Measurements from ENCODE around the gene FAM83F.

Gene FAM83F

DNA sequence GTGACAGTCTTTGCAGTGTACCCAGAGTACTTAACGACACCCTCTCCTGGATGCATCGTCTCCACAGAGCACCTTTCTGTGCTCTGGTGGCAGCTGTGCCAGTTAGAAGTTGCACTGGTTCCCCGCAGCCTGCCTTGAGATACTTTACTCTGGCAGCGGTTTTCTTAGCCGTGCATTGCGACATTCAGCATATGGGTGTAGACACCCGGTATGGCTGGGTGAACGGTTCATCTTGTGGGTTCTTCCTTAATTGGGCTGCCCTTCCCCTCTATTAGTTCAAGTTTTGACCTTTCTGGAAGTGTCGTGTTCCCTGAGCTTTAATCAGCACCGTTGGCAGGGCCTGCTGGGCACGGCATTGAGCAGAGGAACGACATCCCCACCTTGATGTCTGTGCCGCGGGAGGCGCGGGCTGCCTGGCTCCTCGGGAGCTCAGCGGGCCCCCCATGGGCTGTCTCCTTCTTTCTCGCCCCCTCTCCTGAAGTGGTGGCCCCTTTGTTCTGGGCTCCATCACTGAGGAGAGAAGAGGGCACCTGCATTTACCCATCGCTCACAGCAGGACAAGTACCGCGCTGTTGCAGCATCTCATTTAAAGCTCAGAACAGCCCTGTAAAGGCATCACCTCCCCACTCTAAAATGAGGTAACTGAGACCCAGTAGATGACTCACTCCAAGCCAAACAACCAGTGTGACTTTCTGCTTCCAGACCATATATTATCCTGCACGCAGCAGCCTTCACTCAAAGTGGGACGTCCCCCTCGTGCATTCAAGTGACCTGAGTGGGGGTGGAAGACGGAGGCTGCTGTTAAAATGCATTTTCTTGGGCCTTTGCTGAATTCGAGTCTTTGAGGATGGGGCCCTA, 13.3 kb downstream of the FAM83F start:
- peaks cover 2% of the 10 kb centered on the region for H3K36me3 Mint-ChIP-seq
- ATAC-seq (ENCODE audit: low read depth) (no peak), DNase-seq (ENCODE audit: low spot score in 2 of 2) (no peak)
- H3K9me3 Mint-ChIP-seq = no peaks in the 10 kb centered on the region
- peaks cover 3% of the 10 kb centered on the region for H3K4me1 Mint-ChIP-seq
- H3K27me3 Mint-ChIP-seq = peaks cover 23% of the 10 kb centered on the region
- no peak overlapping the region for H3K4me3 Mint-ChIP-seq
- H3K27ac Mint-ChIP-seq = no peak overlapping the region

- no peak for ATAC-seq (ENCODE audit: low read depth)
- peaks cover 3% of the 10 kb centered on the region for H3K4me1 Mint-ChIP-seq
- peaks cover 23% of the 10 kb centered on the region for H3K27me3 Mint-ChIP-seq
- no peaks in the 10 kb centered on the region for H3K9me3 Mint-ChIP-seq
- peaks cover 2% of the 10 kb centered on the region for H3K36me3 Mint-ChIP-seq
- no peak overlapping the region for H3K4me3 Mint-ChIP-seq
- no peak overlapping the region for H3K27ac Mint-ChIP-seq
- DNase-seq (ENCODE audit: low spot score in 2 of 2) = no peak
Observed at GRCh38 chr22:40008726-40009291, 14.1 kb downstream of the FAM83F start.

DNA sequence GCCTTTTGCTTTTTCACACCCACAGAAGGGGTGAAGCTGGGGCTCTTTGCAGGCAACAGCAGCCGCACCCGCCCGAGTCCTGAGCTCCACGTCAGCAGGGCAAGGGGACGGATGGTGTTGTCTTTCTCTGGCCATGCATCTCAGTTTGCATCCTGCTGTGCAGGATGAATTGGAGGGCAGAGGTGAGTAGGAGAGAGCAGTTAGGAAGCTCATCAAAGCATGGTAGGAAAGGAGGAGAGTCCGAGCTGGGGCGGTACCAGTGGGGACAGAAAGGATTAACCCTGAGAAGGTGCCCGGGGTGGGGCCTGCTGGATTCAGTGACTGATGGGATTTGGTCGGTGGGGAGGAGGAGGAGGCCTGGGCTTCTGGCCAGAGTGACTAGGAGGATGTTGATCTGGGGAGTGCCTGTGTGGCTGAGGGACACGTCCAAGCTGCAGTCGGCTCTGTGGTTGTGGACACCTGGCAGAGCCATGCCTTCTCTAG, 14.6 kb downstream of the FAM83F start:
- Mint-ChIP-seq H3K27ac (no peak overlapping the region), H3K36me3 (peaks cover 2% of the 10 kb centered on the region), H3K9me3 (no peaks in the 10 kb centered on the region), H3K4me1 (peaks cover 3% of the 10 kb centered on the region), H3K27me3 (peaks cover 23% of the 10 kb centered on the region), H3K4me3 (no peak overlapping the region)
- ATAC-seq (ENCODE audit: low read depth) (no peak), DNase-seq (ENCODE audit: low spot score in 2 of 2) (no peak)

DNA sequence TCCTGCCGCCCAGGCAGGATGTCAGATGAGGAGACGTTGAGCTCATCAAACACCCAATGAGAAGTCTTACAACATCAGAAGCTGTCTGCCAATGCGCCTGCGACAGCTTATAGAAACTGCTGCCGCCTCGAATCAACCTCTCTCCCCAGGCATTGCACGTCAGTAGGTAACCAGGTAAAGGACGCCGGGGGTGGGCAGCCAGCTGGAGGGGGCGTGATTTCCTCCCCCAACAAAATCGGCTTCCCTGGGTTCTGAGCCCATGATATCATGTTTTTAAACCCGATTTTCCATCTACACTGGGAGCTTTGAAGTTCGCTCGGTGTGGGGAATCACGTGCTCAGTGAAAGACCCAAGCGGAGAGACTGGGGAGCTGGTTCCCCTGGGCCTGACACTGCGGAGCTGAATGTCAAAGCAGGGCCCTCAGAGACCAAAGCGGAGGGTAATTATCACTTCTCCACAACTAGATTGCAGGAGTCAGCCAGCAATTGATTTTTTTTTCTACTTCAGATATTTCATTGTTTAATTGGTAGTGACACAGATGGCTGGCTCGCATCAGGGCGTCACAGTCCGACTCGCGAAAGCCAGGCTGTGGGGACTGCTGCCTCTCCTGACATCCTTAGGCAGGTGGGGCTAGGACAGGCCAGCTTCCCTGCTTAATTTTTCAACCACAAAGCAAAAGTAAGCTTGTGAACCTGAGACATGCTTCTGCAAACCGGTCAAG, 15.4 kb downstream of the FAM83F start:
- DNase-seq (ENCODE audit: low spot score in 2 of 2) (no peak), ATAC-seq (ENCODE audit: low read depth) (no peak)
- peaks cover 3% of the 10 kb centered on the region for H3K4me1 Mint-ChIP-seq
- H3K4me3 Mint-ChIP-seq = no peak overlapping the region
- H3K27me3 Mint-ChIP-seq = peaks cover 21% of the 10 kb centered on the region
- H3K9me3 Mint-ChIP-seq = no peaks in the 10 kb centered on the region
- H3K27ac Mint-ChIP-seq = no peak overlapping the region
- peaks cover 2% of the 10 kb centered on the region for H3K36me3 Mint-ChIP-seq

GRCh38 chr22:40010746-40011145, 16.0 kb downstream of the FAM83F start:
- no peak overlapping the region for H3K27ac Mint-ChIP-seq
- no peak overlapping the region for H3K4me3 Mint-ChIP-seq
- H3K27me3 Mint-ChIP-seq = peaks cover 21% of the 10 kb centered on the region
- H3K9me3 Mint-ChIP-seq = no peaks in the 10 kb centered on the region
- H3K4me1 Mint-ChIP-seq = peaks cover 3% of the 10 kb centered on the region
- DNase-seq (ENCODE audit: low spot score in 2 of 2) (no peak), ATAC-seq (ENCODE audit: low read depth) (no peak)
- peaks cover 2% of the 10 kb centered on the region for H3K36me3 Mint-ChIP-seq

DNA sequence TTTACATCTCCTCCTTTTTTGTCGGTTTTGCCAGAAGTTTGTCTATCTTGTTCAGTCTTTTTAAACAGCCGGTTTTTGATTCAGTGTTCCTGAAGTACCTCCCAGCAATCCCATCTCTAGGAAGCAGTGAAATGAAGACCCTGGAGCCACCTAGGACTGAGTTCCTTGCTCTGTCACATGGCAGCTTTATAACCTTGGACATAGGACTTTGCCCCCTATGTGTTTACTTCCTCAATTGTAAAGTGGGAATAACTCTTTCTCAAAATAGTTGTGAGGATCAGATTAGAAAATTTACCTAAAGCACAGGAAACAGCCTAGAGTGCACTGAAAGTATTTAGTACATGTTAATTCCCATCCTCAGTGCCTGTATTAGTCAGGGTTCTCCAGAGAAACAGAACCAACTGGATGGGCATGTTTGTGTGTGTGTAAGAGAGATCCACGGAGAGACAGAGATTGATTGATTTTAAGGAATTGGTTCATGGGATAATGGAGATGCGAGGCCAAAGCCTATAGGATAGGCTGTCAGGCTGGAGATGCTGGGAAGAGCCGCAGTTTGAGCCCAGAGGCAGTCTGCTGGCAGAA, 20.0 kb downstream of the FAM83F start:
- no peak overlapping the region for H3K4me3 Mint-ChIP-seq
- no peaks in the 10 kb centered on the region for H3K36me3 Mint-ChIP-seq
- DNase-seq (ENCODE audit: low spot score in 2 of 2) (no peak), ATAC-seq (ENCODE audit: low read depth) (no peak)
- no peaks in the 10 kb centered on the region for H3K4me1 Mint-ChIP-seq
- H3K27me3 Mint-ChIP-seq = no peaks in the 10 kb centered on the region
- no peaks in the 10 kb centered on the region for H3K9me3 Mint-ChIP-seq
- no peak overlapping the region for H3K27ac Mint-ChIP-seq

- Mint-ChIP-seq H3K4me3 (no peak overlapping the region), H3K27ac (no peak overlapping the region), H3K9me3 (no peaks in the 10 kb centered on the region), H3K4me1 (no peaks in the 10 kb centered on the region), H3K36me3 (no peaks in the 10 kb centered on the region), H3K27me3 (peaks cover 2% of the 10 kb centered on the region)
- ATAC-seq (ENCODE audit: low read depth) (no peak), DNase-seq (ENCODE audit: low spot score in 2 of 2) (no peak)
Observed at GRCh38 chr22:40015358-40015976, 20.7 kb downstream of the FAM83F start.

DNA sequence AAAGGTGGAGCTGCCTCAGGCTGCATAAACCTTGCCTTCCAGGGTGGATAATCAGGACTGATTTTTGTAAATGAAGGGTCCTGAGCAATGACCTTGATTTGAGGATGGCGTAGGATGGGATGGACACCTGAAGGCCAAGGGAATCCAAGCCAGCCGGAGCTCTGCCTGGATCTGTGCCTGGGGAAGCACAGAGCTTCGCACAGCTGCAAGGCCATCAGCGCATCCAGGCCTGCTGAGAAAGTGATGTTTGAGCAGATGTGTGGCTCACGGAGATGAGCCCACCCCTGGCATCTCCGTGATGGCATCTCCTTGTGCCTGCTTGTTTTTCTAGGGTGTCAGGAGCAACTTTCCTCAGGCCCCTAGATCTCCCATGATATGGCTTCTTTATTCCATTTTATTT, 23.3 kb downstream of the FAM83F start:
- Mint-ChIP-seq H3K36me3 (no peaks in the 10 kb centered on the region), H3K4me3 (no peak overlapping the region), H3K9me3 (no peaks in the 10 kb centered on the region), H3K27me3 (peaks cover 3% of the 10 kb centered on the region), H3K4me1 (no peaks in the 10 kb centered on the region), H3K27ac (no peak overlapping the region)
- DNase-seq (ENCODE audit: low spot score in 2 of 2) (no peak), ATAC-seq (ENCODE audit: low read depth) (no peak)

DNA sequence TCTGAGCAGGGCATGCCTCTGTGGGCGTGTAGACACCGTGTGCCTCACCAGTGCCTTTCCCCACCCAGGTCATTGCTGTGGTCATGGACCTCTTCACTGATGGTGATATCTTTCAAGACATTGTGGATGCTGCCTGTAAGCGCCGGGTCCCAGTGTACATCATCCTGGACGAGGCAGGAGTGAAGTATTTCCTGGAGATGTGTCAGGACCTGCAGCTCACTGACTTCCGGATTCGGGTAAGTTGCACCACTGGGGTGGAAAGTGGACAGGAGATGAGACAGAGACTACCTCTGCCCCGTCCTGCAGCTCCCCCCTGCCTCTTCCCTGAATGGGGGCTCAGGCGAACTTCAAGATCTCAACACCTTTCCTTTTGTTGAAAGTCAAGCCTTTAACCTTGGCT, 24.3 kb downstream of the FAM83F start:
- H3K27me3 Mint-ChIP-seq = peaks cover 5% of the 10 kb centered on the region
- H3K4me1 Mint-ChIP-seq = no peaks in the 10 kb centered on the region
- no peak overlapping the region for H3K4me3 Mint-ChIP-seq
- no peak for DNase-seq (ENCODE audit: low spot score in 2 of 2)
- H3K36me3 Mint-ChIP-seq = no peaks in the 10 kb centered on the region
- H3K9me3 Mint-ChIP-seq = no peaks in the 10 kb centered on the region
- no peak for ATAC-seq (ENCODE audit: low read depth)
- no peak overlapping the region for H3K27ac Mint-ChIP-seq

- ATAC-seq (ENCODE audit: low read depth) (no peak), DNase-seq (ENCODE audit: low spot score in 2 of 2) (no peak)
- no peaks in the 10 kb centered on the region for H3K9me3 Mint-ChIP-seq
- H3K4me3 Mint-ChIP-seq = no peak overlapping the region
- H3K27me3 Mint-ChIP-seq = peaks cover 5% of the 10 kb centered on the region
- no peaks in the 10 kb centered on the region for H3K36me3 Mint-ChIP-seq
- H3K27ac Mint-ChIP-seq = no peak overlapping the region
- H3K4me1 Mint-ChIP-seq = peaks cover 5% of the 10 kb centered on the region
Observed at GRCh38 chr22:40020956-40021355, 26.2 kb downstream of the FAM83F start.

DNA sequence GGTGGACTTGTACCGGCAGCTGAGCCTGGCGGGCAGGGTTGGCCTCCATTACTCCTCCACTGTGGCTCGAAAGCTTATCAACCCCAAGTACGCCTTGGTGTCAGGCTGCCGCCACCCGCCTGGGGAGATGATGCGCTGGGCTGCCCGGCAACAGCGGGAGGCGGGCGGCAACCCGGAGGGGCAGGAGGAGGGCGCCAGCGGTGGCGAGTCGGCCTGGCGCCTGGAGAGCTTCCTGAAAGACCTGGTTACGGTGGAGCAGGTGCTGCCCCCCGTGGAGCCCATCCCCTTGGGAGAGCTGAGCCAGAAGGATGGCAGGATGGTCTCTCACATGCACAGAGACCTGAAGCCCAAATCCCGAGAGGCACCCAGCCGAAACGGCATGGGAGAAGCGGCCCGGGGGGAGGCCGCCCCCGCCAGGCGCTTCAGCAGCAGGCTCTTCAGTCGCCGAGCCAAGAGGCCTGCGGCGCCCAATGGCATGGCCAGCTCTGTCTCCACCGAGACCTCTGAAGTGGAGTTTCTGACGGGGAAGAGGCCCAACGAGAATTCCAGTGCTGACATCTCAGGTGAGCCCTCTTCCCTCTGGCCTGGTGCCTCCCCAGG, 26.7 kb downstream of the FAM83F start:
- Mint-ChIP-seq H3K4me3 (no peak overlapping the region), H3K27me3 (peaks cover 5% of the 10 kb centered on the region), H3K27ac (no peak overlapping the region), H3K9me3 (no peaks in the 10 kb centered on the region), H3K4me1 (peaks cover 5% of the 10 kb centered on the region), H3K36me3 (no peaks in the 10 kb centered on the region)
- DNase-seq (ENCODE audit: low spot score in 2 of 2) (no peak), ATAC-seq (ENCODE audit: low read depth) (no peak)

DNA sequence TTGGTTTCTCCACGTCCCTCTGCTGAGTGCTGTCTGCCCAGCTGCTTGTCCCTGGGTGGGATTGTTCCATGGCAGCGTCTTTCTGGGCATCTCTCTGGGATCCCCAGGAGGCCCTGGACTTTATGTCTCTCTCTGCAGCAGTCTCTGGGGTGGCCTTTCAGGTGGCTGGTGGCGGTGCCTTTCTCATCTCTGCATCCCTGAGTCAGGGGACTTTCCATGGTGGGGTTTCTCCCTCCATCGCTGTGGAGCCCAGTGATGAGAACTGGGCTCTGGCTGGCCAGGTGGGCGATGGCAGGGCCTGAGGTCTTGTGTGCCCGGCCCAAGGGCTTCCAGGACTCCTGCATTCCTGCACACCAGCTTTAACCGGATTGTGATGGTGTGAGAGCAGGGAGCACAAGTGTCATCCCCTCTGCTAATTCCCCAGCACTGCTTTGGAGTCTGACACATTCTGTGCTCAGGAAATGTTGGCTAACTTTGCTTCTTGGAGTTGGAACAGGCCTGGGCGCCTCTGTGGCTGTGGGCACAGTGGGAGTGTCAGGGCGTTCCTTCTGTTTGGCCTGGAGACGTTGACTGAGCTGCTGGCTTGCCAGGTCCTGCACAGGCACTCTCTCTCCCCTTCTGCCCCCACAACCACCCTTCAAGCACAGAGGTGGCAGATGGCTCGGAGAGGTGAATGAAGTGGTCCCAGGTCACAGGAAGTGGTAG, 27.9 kb downstream of the FAM83F start:
- no peaks in the 10 kb centered on the region for H3K36me3 Mint-ChIP-seq
- peaks cover 5% of the 10 kb centered on the region for H3K4me1 Mint-ChIP-seq
- ATAC-seq (ENCODE audit: low read depth) = no peak
- H3K4me3 Mint-ChIP-seq = no peak overlapping the region
- no peaks in the 10 kb centered on the region for H3K9me3 Mint-ChIP-seq
- H3K27me3 Mint-ChIP-seq = peaks cover 5% of the 10 kb centered on the region
- H3K27ac Mint-ChIP-seq = no peak overlapping the region
- no peak for DNase-seq (ENCODE audit: low spot score in 2 of 2)

- DNase-seq (ENCODE audit: low spot score in 2 of 2) (no peak), ATAC-seq (ENCODE audit: low read depth) (no peak)
- peaks cover 5% of the 10 kb centered on the region for H3K4me1 Mint-ChIP-seq
- peaks cover 5% of the 10 kb centered on the region for H3K27me3 Mint-ChIP-seq
- no peaks in the 10 kb centered on the region for H3K36me3 Mint-ChIP-seq
- no peaks in the 10 kb centered on the region for H3K9me3 Mint-ChIP-seq
- no peak overlapping the region for H3K4me3 Mint-ChIP-seq
- H3K27ac Mint-ChIP-seq = no peak overlapping the region
Observed at GRCh38 chr22:40023341-40023841, 28.6 kb downstream of the FAM83F start.

All from memory B cell (primary cell).